Metanephros (tissue), 2 donors: ENCODE data around the gene SLC39A2. TPM values are rescaled to one million over a fixed set of nuclear protein-coding genes. Genes with fewer than 3 reads are reported as not detected.

ENCODE experiments used
- small RNA-seq: library from RNA; depleted of rRNA; stranded (forward); fragments of <200 nt; gene quantifications from one replicate; pipeline ENCODE3, GENCODE V24; 2014; ENCODE audit warnings: low replicate concordance
- total RNA-seq: library from RNA; depleted of rRNA; stranded (reverse); fragments of >200 nt; gene quantifications from one replicate; pipeline ENCODE4 v1.2.3, GENCODE V29; 2014

Gene SLC39A2, protein sequence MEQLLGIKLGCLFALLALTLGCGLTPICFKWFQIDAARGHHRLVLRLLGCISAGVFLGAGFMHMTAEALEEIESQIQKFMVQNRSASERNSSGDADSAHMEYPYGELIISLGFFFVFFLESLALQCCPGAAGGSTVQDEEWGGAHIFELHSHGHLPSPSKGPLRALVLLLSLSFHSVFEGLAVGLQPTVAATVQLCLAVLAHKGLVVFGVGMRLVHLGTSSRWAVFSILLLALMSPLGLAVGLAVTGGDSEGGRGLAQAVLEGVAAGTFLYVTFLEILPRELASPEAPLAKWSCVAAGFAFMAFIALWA
- total RNA-seq: 1.9 TPM

DNA sequence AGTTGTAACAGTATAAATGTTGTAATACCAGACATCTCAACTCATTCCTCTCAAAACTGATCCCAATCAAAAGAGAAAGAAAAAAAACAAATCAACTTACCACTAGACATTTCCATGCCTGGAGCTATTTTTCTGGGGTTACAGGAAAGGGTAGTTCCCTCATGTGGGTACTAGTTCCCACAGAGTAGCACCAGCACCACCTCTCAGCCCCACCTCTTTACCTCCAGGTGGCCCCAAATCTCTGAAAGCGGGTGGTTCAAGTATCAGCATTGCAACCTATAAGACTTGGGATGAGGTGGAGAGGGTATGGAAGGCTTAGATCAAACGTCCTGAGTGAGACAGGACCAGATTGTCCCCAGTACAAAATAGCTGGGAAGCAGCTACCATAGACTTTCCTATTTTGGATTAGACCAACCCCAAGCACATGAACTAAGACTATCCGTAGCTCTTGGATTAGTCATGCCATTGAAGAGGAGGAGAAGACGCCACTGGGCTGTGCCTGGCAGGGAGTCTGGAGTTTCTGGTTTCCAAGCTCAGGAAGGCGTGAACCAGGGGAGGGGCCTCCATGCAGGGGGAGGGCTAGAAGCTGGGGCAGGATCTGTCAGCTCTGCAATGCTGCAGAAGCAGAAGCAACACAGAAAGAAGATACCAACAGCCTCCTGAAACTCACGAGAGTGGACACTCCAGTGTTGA, at the start of gene SLC39A2:
Gene SLC39A2, plus strand, starts transcription at position 620 of the 693 bp plus-strand sequence. CDS start 154 bp downstream, outside the sequence.

DNA sequence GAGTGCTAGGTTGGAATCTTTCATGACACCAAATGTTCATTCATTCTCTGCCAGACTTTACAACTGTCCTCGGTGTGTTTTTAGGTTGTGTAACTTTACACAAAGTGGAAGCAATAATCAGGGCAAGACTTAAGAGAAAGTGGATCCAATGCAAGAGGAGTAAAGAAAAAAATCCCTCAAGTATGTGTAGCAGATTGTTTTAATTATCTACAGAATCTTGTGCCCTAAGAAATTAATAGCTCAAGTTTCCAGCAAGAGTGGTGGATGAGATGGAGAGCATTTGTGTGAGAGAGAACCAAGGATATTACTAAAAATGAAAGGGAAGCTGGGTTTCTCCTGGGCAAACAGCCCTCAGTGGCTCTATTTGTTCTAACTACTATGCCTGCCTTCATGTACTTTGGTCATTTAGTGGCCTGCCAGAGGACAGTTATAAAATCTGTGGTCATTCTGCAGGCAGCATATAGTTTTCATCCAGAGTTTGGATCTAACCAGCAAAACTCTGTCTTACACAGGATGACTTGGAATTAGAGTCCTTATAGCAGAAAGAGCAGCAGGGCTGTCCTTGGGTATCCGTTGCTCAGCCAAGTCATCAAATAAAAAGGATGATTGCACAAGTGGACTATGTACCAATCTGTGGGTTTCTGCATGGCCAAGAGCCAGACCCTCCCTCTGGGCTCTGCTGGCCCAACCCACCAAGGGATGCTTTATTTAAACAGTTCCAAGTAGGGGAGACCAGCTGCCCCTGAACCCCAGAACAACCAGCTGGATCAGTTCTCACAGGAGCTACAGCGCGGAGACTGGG, 44.2 kb upstream of the SLC39A2 start, which contains the start of gene RNASE2:
Gene RNASE2, plus strand, starts transcription at position 752 of the 802 bp plus-strand sequence. CDS start 285 bp downstream, outside the sequence.

DNA sequence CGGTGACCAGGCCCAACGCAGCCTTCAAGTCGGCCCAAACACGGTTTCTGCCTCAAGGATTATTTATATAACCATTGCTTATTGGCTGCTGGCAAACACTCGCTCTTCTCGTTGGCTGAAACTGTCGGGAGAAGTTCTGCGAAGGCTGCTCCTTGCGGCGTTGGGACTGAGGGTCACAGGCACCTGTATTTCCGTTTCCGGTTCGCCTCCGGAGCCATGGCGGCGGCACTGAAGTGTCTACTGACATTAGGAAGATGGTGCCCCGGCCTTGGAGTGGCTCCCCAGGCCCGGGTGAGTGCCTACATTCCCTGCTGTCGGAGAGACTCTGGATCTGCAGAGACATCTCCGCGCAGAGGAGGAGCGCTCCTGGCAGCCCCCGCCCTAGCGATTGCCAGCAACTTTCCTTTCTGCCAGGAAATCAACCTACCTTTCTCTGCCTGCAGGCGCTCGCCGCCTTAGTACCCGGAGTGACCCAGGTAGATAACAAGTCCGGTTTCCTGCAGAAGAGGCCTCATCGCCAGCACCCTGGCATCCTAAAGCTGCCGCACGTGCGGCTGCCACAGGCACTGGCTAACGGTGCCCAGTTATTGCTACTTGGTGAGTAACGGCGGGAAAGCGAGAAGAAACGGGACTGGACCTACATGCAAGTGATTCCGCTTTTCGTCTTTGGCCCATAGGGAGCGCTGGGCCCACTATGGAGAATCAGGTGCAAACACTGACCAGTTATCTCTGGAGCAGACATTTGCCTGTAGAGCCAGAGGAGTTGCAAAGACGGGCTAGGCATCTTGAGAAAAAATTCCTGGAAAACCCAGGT, 9.1 kb upstream of the SLC39A2 start, which contains the start of gene METTL17:
Gene METTL17, plus strand, starts transcription at position 194 of the 814 bp plus-strand sequence. Its CDS starts 23 bp downstream, at position 217.

DNA sequence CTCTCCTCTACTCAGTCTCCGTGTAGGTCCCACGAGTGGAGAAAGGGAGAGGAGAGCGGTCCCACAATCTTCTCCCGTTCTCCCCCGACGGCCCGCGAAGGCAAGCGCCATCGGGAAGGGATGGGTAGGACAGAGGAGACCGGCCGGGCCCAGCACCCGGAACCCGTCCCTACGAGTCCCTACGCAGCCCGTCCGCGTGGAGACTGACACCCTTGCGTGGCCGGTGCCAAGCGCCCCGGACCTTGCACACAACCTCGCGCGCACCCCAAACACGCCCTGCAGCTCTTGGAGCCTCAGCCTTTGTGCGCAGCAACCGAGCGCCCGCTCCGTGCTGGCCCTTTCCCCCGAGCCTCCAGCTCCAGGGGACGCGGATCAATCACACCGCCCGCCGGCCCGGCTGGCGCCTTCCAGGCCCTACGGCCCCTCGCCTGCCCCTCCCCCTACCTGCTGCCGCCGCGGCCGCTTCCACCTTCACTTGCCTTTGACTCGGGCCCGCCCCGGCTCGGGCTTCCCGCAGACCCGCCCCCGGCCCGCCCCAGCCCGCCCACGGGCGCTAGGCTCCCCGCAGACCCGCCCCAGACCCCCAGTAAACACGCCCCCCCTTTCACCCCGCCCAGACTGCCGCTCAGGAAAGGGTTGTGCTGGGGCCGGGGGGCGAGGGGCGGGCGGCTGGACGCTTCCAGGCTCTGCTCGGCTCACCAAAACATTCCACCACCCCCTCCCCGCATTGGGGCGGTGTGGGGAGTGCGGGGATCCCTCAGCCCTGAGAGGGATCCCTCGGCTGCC, 25.7 kb downstream of the SLC39A2 start, which contains the start of gene NDRG2:
Gene NDRG2, minus strand, starts transcription at position 477 of the 786 bp plus-strand sequence. CDS start 1,746 bp downstream, outside the sequence.

DNA sequence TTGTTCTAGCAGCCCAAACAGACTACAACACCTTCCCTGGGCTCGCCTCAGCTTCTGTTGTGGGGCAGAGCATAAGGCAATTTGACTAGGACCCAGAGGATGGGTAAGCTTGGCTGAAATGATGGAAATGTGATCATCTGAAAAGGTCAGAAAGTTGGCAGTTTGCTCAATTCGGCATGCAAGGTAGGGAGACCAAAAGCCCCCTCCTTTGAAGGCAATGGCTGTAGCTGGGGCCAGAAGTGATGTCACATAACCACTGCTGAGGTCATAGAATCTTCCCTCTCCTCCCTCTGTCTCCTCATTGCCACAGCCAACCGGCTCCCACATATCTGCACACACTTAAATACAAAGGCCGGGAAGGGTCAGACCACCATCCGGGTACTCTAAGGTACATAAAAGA, 30.8 kb downstream of the SLC39A2 start, which contains the start of gene TPPP2:
Gene TPPP2, plus strand, starts transcription at position 301 of the 400 bp plus-strand sequence. CDS start 365 bp downstream, outside the sequence.

DNA sequence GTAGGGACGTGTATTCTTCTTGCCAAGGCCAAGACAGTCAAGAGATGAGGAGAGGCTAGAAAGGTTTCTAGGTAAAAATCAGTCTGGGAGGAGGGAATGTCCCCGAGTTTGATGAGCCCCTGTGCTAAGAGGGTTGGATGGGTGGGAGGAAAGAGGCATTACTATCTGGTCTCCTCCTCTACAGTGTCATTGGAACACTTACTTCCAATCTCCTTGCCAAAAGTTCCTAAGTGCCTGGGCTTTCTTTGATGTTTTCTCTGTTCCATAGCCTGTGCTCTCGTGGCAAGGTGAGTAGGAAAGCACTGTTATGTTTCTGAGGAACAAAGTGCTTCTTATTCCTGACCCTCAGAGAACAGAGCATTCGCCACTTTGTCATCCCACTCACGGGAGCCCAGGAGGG, 35.6 kb downstream of the SLC39A2 start, which contains the start of gene RNASE13:
Gene RNASE13, minus strand, starts transcription at position 101 of the 400 bp plus-strand sequence. CDS start 519 bp downstream, outside the sequence.

DNA sequence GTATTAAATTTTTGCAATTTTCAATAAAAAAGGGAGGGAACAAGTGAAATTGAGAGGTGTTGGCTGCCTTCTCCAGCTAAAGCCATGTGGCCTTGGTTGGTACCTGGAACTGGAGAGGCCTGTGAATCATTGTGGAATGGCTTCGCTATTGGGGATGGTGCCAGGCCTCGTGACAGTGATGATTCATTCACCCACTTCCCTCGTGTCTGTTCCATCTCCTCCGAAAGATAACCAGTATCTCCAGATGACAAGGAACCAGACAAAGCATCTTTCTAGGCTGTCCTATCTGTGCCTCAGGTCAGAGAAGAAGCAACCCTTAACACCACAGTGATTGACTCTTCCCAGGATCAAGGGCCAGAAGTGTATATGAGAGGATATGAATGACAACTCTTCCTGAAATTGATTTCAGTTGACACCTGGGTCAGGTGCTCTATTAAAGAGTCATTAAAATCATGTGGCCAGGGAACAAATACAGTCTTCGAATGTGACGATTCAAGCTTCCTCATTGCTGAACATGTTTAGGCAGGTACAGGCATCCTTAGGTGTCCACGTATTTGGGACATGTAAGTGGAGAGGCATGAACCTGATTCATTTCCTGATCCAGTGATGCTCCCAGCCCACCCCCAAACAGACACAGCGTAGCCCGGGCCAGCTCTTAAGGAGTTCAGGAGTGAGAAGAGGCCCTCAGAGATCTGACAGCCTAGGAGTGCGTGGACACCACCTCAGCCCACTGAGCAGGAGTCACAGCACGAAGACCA, 42.8 kb downstream of the SLC39A2 start, which contains the start of gene RNASE7:
Gene RNASE7, plus strand, starts transcription at position 687 of the 758 bp plus-strand sequence. CDS start 631 bp downstream, outside the sequence.

Small RNAs within 50 kb of the gene (small RNA-seq; reads per million reads assigned to genes)
- not detected for gene RN7SL189P

Other genes starting within 250 kb of the SLC39A2 start
- gene EDDM3B, start 230.9 kb upstream of the SLC39A2 start, total RNA-seq: not detected
- gene RNASE6, start 218.0 kb upstream of the SLC39A2 start, total RNA-seq: 7.5 TPM
- 198 TPM for gene RNASE1, start 196.4 kb upstream of the SLC39A2 start, total RNA-seq
- gene RNASE3, start 107.9 kb upstream of the SLC39A2 start, total RNA-seq: 3.3 TPM
- 8.5 TPM for gene RNASE2, start 43.8 kb upstream of the SLC39A2 start, total RNA-seq
- gene METTL17, start 9.3 kb upstream of the SLC39A2 start, total RNA-seq: 44.9 TPM
- 114 TPM for gene NDRG2, start 25.8 kb downstream of the SLC39A2 start, total RNA-seq
- 1.8 TPM for gene TPPP2, start 30.9 kb downstream of the SLC39A2 start, total RNA-seq
- gene RNASE13, start 35.5 kb downstream of the SLC39A2 start, total RNA-seq: not detected
- gene RNASE7, start 43.1 kb downstream of the SLC39A2 start, total RNA-seq: 0.18 TPM
- not detected for gene RNASE8, start 58.5 kb downstream of the SLC39A2 start, total RNA-seq
- gene ARHGEF40, start 71.0 kb downstream of the SLC39A2 start, total RNA-seq: 77.5 TPM
- gene ZNF219, start 99.4 kb downstream of the SLC39A2 start, total RNA-seq: 19.1 TPM
- 0.35 TPM for gene TMEM253, start 101.8 kb downstream of the SLC39A2 start, total RNA-seq
- not detected for gene OR5AU1, start 156.8 kb downstream of the SLC39A2 start, total RNA-seq